SK-N-SH (cell line): Measurements from ENCODE around the gene C2orf49.

Source experiments
- CTCF ChIP-seq: fragments of 200-600 bp; sonication (generic); IDR thresholded peaks from 2 replicates; pipeline ENCODE4 v1.6.1; 2017; ENCODE audit warnings: antibody characterized with exemption, mild to moderate bottlenecking, moderate library complexity
- EP300 ChIP-seq, 2 experiments: IDR thresholded peaks; 2 replicates each; pipeline versions ENCODE4 v1.4.0 to v1.6.1; 2012; ENCODE audit warnings: borderline replicate concordance in 1 of 2, low read depth in 1 of 2, low read length in 1 of 2
- EZH2phosphoT487 ChIP-seq: fragments of 200-600 bp; sonication (generic); IDR thresholded peaks from 2 replicates; pipeline ENCODE4 v1.6.1; 2017; ENCODE audit warnings: low read depth, mixed run types, mild to moderate bottlenecking, antibody characterized with exemption, moderate library complexity, borderline replicate concordance
- FOXM1 ChIP-seq: IDR thresholded peaks from 2 replicates; pipeline ENCODE4 v1.4.0; 2012; ENCODE audit warnings: low read depth, mild to moderate bottlenecking
- MXI1 ChIP-seq: IDR thresholded peaks from 2 replicates; pipeline ENCODE4 v1.6.1; 2012; ENCODE audit warnings: mild to moderate bottlenecking, low read depth, low read length, improper control_type of control experiment
- POLR2AphosphoS5 ChIP-seq: IDR thresholded peaks from 2 replicates; pipeline ENCODE4 v1.6.1; 2012; ENCODE audit warnings: low read depth, low read length
- RFX5 ChIP-seq: IDR thresholded peaks from 2 replicates; pipeline ENCODE4 v1.6.1; 2012; ENCODE audit warnings: mild to moderate bottlenecking, improper control_type of control experiment, low read length
- SIN3A ChIP-seq: IDR thresholded peaks from 2 replicates; pipeline ENCODE4 v1.6.1; 2012; ENCODE audit warnings: low read depth, mild to moderate bottlenecking, low read length, moderate library complexity, borderline replicate concordance
- TAF1 ChIP-seq: IDR thresholded peaks from 2 replicates; pipeline ENCODE4 v1.6.1; 2012; ENCODE audit warnings: low read depth, mild to moderate bottlenecking, low read length, moderate library complexity, borderline replicate concordance
- TEAD4 ChIP-seq: IDR thresholded peaks from 2 replicates; pipeline ENCODE4 v1.4.0; 2012; ENCODE audit warnings: mild to moderate bottlenecking, borderline replicate concordance; ENCODE audit not compliant: insufficient read depth
- TF ChIP-seq, protein P1 (sequence below): IDR thresholded peaks from 2 replicates; pipeline ENCODE4 v1.4.0; 2012; ENCODE audit warnings: low read depth, borderline replicate concordance

GRCh38 chr2:105336786-105337121 is 586 bp upstream of the C2orf49 start:
- TF ChIP-seq EP300 (IDR thresholded peaks at IDR 0.05; ENCODE audit: borderline replicate concordance in 1 of 2, low read depth in 1 of 2, low read length in 1 of 2) (no peak), TEAD4 (no peak), POLR2AphosphoS5 (no peak), SIN3A (no peak), FOXM1 (no peak), EZH2phosphoT487 (no peak), CTCF (no peak), MXI1 (no peak), RFX5 (no peak), TAF1 (no peak)
- TF ChIP-seq, protein P1, sequence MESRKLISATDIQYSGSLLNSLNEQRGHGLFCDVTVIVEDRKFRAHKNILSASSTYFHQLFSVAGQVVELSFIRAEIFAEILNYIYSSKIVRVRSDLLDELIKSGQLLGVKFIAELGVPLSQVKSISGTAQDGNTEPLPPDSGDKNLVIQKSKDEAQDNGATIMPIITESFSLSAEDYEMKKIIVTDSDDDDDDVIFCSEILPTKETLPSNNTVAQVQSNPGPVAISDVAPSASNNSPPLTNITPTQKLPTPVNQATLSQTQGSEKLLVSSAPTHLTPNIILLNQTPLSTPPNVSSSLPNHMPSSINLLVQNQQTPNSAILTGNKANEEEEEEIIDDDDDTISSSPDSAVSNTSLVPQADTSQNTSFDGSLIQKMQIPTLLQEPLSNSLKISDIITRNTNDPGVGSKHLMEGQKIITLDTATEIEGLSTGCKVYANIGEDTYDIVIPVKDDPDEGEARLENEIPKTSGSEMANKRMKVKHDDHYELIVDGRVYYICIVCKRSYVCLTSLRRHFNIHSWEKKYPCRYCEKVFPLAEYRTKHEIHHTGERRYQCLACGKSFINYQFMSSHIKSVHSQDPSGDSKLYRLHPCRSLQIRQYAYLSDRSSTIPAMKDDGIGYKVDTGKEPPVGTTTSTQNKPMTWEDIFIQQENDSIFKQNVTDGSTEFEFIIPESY: no peak
